Neural cell (in vitro differentiated cells): ENCODE measurements around the gene OSGEP. TPM values are rescaled to one million over a fixed set of nuclear protein-coding genes. Genes with fewer than 3 reads are reported as not detected.

ENCODE experiments used
- H2AFZ ChIP-seq: fragments of 200-600, 300-800 bp; sonication (generic), shearing (Covaris generic); 2 replicates; pipeline ENCODE4 v1.6.0; 2014; ENCODE audit warnings: low read depth, mild to moderate bottlenecking, antibody characterized with exemption, low read length, moderate library complexity
- H3F3A ChIP-seq: fragments of 200-600 bp; shearing (Covaris generic); 2 replicates; pipeline ENCODE4 v1.6.1; 2016; ENCODE audit warnings: mild to moderate bottlenecking, moderate library complexity, mixed read lengths, antibody characterized with exemption, low read length; ENCODE audit not compliant: insufficient read depth, poor library complexity, severe bottlenecking
- H3K27ac ChIP-seq: fragments of 200-600, 300-800 bp; sonication (generic), shearing (Covaris generic); 2 replicates; pipeline ENCODE4 v1.5.1; 2014; ENCODE audit warnings: mild to moderate bottlenecking, low read length, moderate library complexity
- H3K27me3 ChIP-seq: fragments of 300-800, 200-600 bp; sonication (generic), shearing (Covaris generic); 2 replicates; pipeline ENCODE4 v1.6.0; 2014; ENCODE audit warnings: mild to moderate bottlenecking, low read depth, low read length, moderate library complexity; ENCODE audit not compliant: insufficient read depth
- H3K36me3 ChIP-seq: fragments of 300-800, 200-600 bp; sonication (generic), shearing (Covaris generic); 2 replicates; pipeline ENCODE4 v1.5.1; 2014; ENCODE audit warnings: mild to moderate bottlenecking, antibody characterized with exemption, low read length, moderate library complexity; ENCODE audit not compliant: insufficient read depth
- H3K4me2 ChIP-seq: fragments of 300-800, 200-600 bp; sonication (generic), shearing (Covaris generic); 2 replicates; pipeline ENCODE4 v1.6.0; 2014; ENCODE audit warnings: mild to moderate bottlenecking, low read length
- H3K4me3 ChIP-seq: fragments of 300-800, 200-600 bp; sonication (generic), shearing (Covaris generic); 2 replicates; pipeline ENCODE4 v1.5.1; 2014; ENCODE audit warnings: mild to moderate bottlenecking, low read length, moderate library complexity
- H3K79me2 ChIP-seq: fragments of 200-600 bp; shearing (Covaris generic); replicated peaks from 2 replicates; pipeline ENCODE4 v1.6.0; 2014; ENCODE audit warnings: mild to moderate bottlenecking, low read length, moderate library complexity; ENCODE audit not compliant: insufficient read depth
- H3K9ac ChIP-seq: fragments of 300-800, 200-600 bp; sonication (generic), shearing (Covaris generic); 2 replicates; pipeline ENCODE4 v1.6.1; 2016; ENCODE audit warnings: mild to moderate bottlenecking, low read length, mixed read lengths
- H3K9me2 ChIP-seq: fragments of 200-600 bp; shearing (Covaris generic); 2 replicates; pipeline ENCODE4 v1.6.1; 2016; ENCODE audit warnings: mild to moderate bottlenecking, low read length, mixed read lengths; ENCODE audit not compliant: insufficient read depth
- H3K9me3 ChIP-seq: fragments of 200-600, 300-800 bp; sonication (generic), shearing (Covaris generic); 2 replicates; pipeline ENCODE4 v1.6.1; 2016; ENCODE audit warnings: mild to moderate bottlenecking, mixed run types, low read length, moderate library complexity, mixed read lengths
- H4K20me1 ChIP-seq: fragments of 200-600 bp; shearing (Covaris generic); 2 replicates; pipeline ENCODE4 v1.6.1; 2016; ENCODE audit warnings: mild to moderate bottlenecking, mixed run types; ENCODE audit not compliant: insufficient read depth
- CTCF ChIP-seq: fragments of 450-650 bp; IDR thresholded peaks from 2 replicates; pipeline ENCODE4 v1.5.1; 2014; ENCODE audit warnings: antibody characterized with exemption, mild to moderate bottlenecking, moderate library complexity; ENCODE audit not compliant: poor library complexity, severe bottlenecking
- EP300 ChIP-seq: fragments of 450-650 bp; conservative IDR thresholded peaks from 2 replicates; pipeline ENCODE4 v1.6.1; 2014; ENCODE audit warnings: antibody characterized with exemption, mild to moderate bottlenecking, moderate library complexity; ENCODE audit not compliant: poor library complexity, severe bottlenecking
- EZH2 ChIP-seq: fragments of 200-600, 300-800 bp; shearing (Covaris generic), sonication (generic); IDR thresholded peaks from 2 replicates; pipeline ENCODE4 v1.6.1; 2014; ENCODE audit warnings: antibody characterized with exemption, low read length, borderline replicate concordance, mild to moderate bottlenecking; ENCODE audit not compliant: insufficient read depth, poor library complexity, severe bottlenecking
- MXI1 ChIP-seq: fragments of 450-650 bp; conservative IDR thresholded peaks from 2 replicates; pipeline ENCODE4 v1.6.1; 2014; ENCODE audit warnings: antibody characterized with exemption, mild to moderate bottlenecking; ENCODE audit not compliant: poor library complexity, severe bottlenecking
- POLR2AphosphoS5 ChIP-seq: IDR thresholded peaks from 2 replicates; pipeline ENCODE4 v1.6.1; 2012
- RAD21 ChIP-seq: fragments of 450-650 bp; conservative IDR thresholded peaks from 2 replicates; pipeline ENCODE4 v1.6.1; 2014; ENCODE audit warnings: antibody characterized with exemption, mild to moderate bottlenecking, moderate library complexity
- REST ChIP-seq: IDR thresholded peaks from 2 replicates; pipeline ENCODE4 v1.6.1; 2012; ENCODE audit warnings: borderline replicate concordance
- SMC3 ChIP-seq: fragments of 450-650 bp; conservative IDR thresholded peaks from 2 replicates; pipeline ENCODE4 v1.6.1; 2014; ENCODE audit warnings: antibody characterized with exemption, mild to moderate bottlenecking, moderate library complexity; ENCODE audit not compliant: poor library complexity
- TAF1 ChIP-seq: IDR thresholded peaks from 2 replicates; pipeline ENCODE4 v1.6.1; 2012; ENCODE audit warnings: low read depth
- polyA minus RNA-seq: library from RNA; depleted of rRNA, polyadenylated mRNA; stranded (reverse); fragments of >200 nt; gene quantifications from 2 replicates; pipeline ENCODE4 v1.2.3, GENCODE V29; 2014
- polyA plus RNA-seq: library from polyadenylated mRNA; depleted of rRNA; stranded (reverse); fragments of >200 nt; gene quantifications from 2 replicates; pipeline ENCODE4 v1.2.3, GENCODE V29; 2014

OSGEP gene
- polyA plus RNA-seq (248 and 264 TPM in 2 replicates), polyA minus RNA-seq (59.9 and 90.1 TPM in 2 replicates)

GRCh38 chr14:20454516-20455354, at the start of gene OSGEP, which contains the start of gene APEX1:
Gene OSGEP, minus strand, starts transcription at chr14:20454812. Its CDS starts 129 bp downstream, at chr14:20454683.
Gene APEX1, plus strand, starts transcription at chr14:20455226. Its CDS starts 420 bp downstream, at chr14:20455646.
- no peaks in the 10 kb centered on the region for H3K27me3 ChIP-seq
- H3K27ac ChIP-seq: peak within 1 kb of the TSS; percentile 98
- H2AFZ ChIP-seq: peak within 1 kb of the TSS; percentile 94
- H3K36me3 ChIP-seq: peaks cover 4% of the 10 kb centered on the region
- TF ChIP-seq EP300 (peak; percentile 20), RAD21 (peak; percentile 27), SMC3 (peak; percentile 51), EZH2 (no peak), REST (peak; percentile 61), MXI1 (peak; percentile 98), POLR2AphosphoS5 (peak; percentile 99), CTCF (peak; percentile 31), TAF1 (peak; percentile 87)
- no peaks in the 10 kb centered on the region for H3K9me2 ChIP-seq
- H3K4me2 ChIP-seq: peak within 1 kb of the TSS; percentile 100
- no peaks in the 10 kb centered on the region for H3F3A ChIP-seq
- H3K4me3 ChIP-seq: peak within 1 kb of the TSS; percentile 80
- peak within 1 kb of the TSS; percentile 97 for H3K9ac ChIP-seq
- H3K79me2 ChIP-seq: peaks cover 37% of the 10 kb centered on the region
- no peaks in the 10 kb centered on the region for H3K9me3 ChIP-seq
- no peaks in the 10 kb centered on the region for H4K20me1 ChIP-seq

- H3K4me3 ChIP-seq: no peak overlapping the region
- no peak overlapping the region for H3K9ac ChIP-seq
- H3K36me3 ChIP-seq: no peaks in the 10 kb centered on the region
- TF ChIP-seq CTCF (no peak), SMC3 (no peak), REST (no peak), TAF1 (no peak), RAD21 (no peak), EP300 (no peak), EZH2 (no peak), MXI1 (no peak), POLR2AphosphoS5 (no peak)
- H2AFZ ChIP-seq: no peak overlapping the region
- no peaks in the 10 kb centered on the region for H3K9me2 ChIP-seq
- no peaks in the 10 kb centered on the region for H3K27me3 ChIP-seq
- H3K27ac ChIP-seq: no peak overlapping the region
- no peaks in the 10 kb centered on the region for H4K20me1 ChIP-seq
- H3K9me3 ChIP-seq: no peaks in the 10 kb centered on the region
- no peak overlapping the region for H3K4me2 ChIP-seq
- no peaks in the 10 kb centered on the region for H3K79me2 ChIP-seq
- no peaks in the 10 kb centered on the region for H3F3A ChIP-seq
Measured at GRCh38 chr14:20503898-20504297, 49.3 kb upstream of the OSGEP start.
